GM12878 (cell line): ENCODE data around the gene IGF2BP1.

Experiments
- ATF3 ChIP-seq: IDR thresholded peaks from 2 replicates; pipeline ENCODE4 v1.6.1; 2011; ENCODE audit warnings: low read depth, mild to moderate bottlenecking, low read length, moderate library complexity, borderline replicate concordance; ENCODE audit errors: extremely low read depth
- CREM ChIP-seq: IDR thresholded peaks from 2 replicates; pipeline ENCODE4 v1.6.1; 2014; ENCODE audit warnings: antibody characterized with exemption, low read depth
- CTCF ChIP-seq, 3 experiments: IDR thresholded peaks in 2 of 3; conservative IDR thresholded peaks in 1 of 3; 2 replicates each; pipeline ENCODE4 v1.5.1; 2011; ENCODE audit warnings: low read depth in 3 of 3, low read length in 3 of 3, mild to moderate bottlenecking in 3 of 3, control low read depth in 2 of 3, moderate library complexity in 2 of 3, inconsistent platforms in 1 of 3, mixed read lengths in 1 of 3; ENCODE audit not compliant: control insufficient read depth in 2 of 3, insufficient read depth in 1 of 3; ENCODE audit errors: extremely low read depth in 1 of 3
- JUND ChIP-seq: IDR thresholded peaks from 2 replicates; pipeline ENCODE4 v1.6.1; 2012; ENCODE audit warnings: low read depth, mild to moderate bottlenecking, low read length, improper control_type of control experiment, moderate library complexity
- MYC ChIP-seq: IDR thresholded peaks from 2 replicates; pipeline ENCODE4 v1.6.1; 2011; ENCODE audit warnings: mild to moderate bottlenecking, low read length, moderate library complexity, inconsistent platforms; ENCODE audit not compliant: insufficient read depth, insufficient replicate concordance, insufficient read length, severe bottlenecking
- NFYB ChIP-seq: IDR thresholded peaks from 2 replicates; pipeline ENCODE4 v1.6.1; 2011; ENCODE audit warnings: low read depth, mild to moderate bottlenecking, low read length, improper control_type of control experiment, moderate library complexity; ENCODE audit not compliant: insufficient read depth
- POLR2A ChIP-seq: IDR thresholded peaks from 2 replicates; pipeline ENCODE4 v1.6.1; 2011; ENCODE audit warnings: low read depth, mild to moderate bottlenecking, low read length
- POLR2AphosphoS5 ChIP-seq: IDR thresholded peaks from 2 replicates; pipeline ENCODE4 v1.6.1; 2011; ENCODE audit warnings: mild to moderate bottlenecking, low read length, inconsistent platforms
- RFX5 ChIP-seq: IDR thresholded peaks from 2 replicates; pipeline ENCODE4 v1.6.1; 2011; ENCODE audit warnings: low read depth, low read length, improper control_type of control experiment
- SIN3A ChIP-seq: IDR thresholded peaks from 2 replicates; pipeline ENCODE4 v1.6.1; 2012; ENCODE audit warnings: low read depth, low read length, improper control_type of control experiment
- SP1 ChIP-seq: IDR thresholded peaks from one replicate; pipeline ENCODE4 v1.6.1; 2011; ENCODE audit warnings: low read depth, low read length
- TAF1 ChIP-seq: IDR thresholded peaks from 2 replicates; pipeline ENCODE4 v1.6.1; 2011; ENCODE audit warnings: mild to moderate bottlenecking, low read depth, low read length, borderline replicate concordance
- ZNF687 ChIP-seq: fragments of 450-650 bp; IDR thresholded peaks from 2 replicates; pipeline ENCODE4 v1.6.1; 2017; ENCODE audit warnings: mild to moderate bottlenecking, moderate library complexity

GRCh38 chr17:49020609-49021008, 23.4 kb downstream of the IGF2BP1 start:
- TF ChIP-seq POLR2A (no peak), POLR2AphosphoS5 (no peak), CTCF (IDR thresholded peaks at IDR 0.05 in 2 of 3, conservative IDR thresholded peaks at IDR 0.05 in 1 of 3; ENCODE audit: control insufficient read depth in 2 of 3, extremely low read depth in 1 of 3, insufficient read depth in 1 of 3, low read depth in 3 of 3, low read length in 3 of 3) (no peak), SP1 (no peak), MYC (no peak), CREM (no peak), ZNF687 (no peak), NFYB (no peak), ATF3 (no peak), TAF1 (no peak), SIN3A (no peak), JUND (no peak), RFX5 (no peak)
